ENCODE data around the gene SMURF2. TPM values are rescaled to one million over a fixed set of nuclear protein-coding genes. Genes with fewer than 3 reads are reported as not detected.

SMURF2 gene
- total RNA-seq, 1 experiment from 2014 or later: 51.9 TPM

DNA sequence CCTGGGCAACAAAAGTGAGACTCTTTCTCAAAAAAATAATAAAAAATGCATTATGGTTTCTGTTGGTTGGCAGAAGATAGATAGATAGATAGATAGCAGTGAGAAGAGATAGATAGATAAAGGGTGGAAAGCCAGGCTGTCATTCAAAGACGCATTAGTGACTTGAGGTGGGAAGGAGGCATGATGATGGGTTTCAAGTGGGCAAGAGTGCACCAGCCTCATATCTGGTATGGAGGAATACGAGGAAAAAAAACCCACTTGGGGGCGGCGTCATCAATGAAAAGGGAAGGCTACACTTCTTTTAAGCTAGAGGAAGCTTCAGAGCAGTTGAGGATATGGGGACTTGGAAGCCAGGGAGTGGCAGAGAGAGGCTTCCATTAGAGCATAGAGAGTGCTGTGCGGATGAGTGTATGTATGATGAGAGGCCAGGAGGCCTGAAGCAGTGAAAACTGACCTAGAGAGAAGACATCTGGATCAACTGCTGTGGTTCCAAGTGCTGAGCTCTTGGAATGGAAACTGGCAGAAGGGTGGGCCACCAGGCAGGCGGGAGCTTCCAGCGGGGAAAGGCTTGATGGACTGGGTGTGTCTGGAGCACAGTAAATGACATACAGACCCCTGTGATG lies 123.5 kb downstream of the SMURF2 start:
- no peak for DNase-seq (ENCODE audit: low spot score)

DNA sequence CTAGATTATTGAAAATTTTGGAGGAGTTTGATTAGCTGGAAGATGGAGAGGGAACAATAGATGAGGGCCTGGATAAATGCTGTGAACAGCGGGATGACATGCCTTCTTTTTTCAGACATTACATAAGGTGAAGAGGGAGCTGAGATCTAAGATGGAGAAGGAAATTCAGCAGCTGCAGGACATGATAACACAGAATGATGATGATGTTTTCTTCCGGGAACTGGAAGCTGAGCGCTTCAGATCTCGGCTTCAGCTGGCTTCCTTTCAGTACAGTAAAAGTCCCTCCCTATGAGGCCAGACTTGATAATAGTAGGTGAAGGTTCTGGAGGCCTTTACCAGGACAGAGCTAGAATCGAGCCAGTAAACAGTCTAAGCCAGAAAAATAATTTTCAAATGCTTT lies 124.6 kb downstream of the SMURF2 start:
- DNase-seq (ENCODE audit: low spot score): no peak

DNA sequence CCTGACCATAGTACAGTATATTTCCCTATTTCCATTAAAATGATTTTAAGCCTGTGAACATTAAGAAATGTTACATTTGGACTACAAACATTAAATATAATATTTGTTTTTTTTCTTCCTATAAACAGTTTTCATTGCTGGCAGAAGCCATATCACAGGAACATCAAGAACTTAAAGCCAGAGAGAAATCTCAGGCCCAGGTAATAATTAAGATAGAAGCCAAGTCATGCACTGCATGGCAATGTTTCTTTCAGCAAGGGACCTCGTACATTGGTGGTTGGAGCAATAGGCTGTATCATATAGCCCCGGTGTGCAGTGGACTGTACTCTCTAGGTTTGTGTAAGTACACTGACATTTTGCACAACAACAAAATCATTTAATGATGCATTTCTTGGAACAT lies 125.2 kb downstream of the SMURF2 start:
- no peak for DNase-seq (ENCODE audit: low spot score)

DNA sequence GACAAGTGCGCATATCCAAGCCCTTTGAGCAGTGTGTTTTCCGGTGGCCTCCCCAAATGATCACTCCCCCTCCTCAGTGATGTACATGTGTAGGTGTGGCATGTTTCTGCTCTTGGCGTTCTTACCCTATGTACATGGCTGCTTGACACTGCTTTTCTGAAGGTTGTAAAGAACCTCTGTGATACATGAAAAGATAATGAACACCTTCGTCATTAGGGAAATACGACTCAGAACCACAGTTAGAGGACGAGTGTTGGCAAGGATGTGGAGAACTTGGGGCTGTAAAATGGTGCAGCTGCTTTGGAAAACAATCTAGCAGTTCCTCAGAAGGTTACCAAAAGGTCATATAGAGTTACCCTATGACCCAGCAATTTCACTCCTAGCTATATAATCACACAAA lies 126.8 kb downstream of the SMURF2 start:
- DNase-seq (ENCODE audit: low spot score): no peak

DNA sequence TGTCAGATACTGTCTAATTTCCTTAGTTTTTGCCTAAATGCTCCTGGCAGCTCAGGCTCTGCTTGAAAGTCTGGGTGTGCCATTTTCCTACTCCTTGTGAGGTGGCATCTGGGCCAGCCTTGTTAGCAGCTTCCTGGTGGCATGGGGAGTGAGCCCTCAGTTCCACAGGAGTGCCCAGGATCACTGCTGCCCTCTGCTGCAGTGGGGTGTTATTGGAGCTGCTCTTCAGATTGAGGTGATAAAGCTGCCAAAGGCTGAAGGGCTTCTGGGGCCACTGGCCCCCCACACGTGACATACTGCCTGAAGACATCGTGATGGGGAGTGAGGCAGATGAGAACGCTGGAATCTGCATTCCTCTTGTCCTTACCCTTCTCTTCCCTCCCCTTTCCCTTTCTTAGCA lies 127.9 kb downstream of the SMURF2 start:
- no peak for DNase-seq (ENCODE audit: low spot score)

DNA sequence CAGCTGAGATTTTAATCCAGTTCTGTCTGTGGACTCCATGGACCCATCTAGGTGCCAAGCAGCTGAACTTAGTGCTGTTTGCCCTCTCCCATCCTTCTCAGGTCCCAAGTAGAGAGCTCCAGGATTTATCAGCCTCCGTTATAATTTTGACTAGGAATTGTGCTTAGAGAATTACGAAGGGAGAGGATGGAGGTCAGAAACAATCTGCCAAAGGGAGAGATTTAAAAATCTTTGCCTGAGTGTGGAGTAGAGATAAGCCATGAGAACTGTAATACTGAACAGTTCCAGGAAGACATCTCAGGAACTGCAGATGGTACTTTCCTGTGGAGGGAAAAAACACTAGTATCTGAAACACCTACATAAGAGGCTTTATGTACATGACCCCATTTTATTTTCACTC lies 128.3 kb downstream of the SMURF2 start:
- no peak for DNase-seq (ENCODE audit: low spot score)

DNA sequence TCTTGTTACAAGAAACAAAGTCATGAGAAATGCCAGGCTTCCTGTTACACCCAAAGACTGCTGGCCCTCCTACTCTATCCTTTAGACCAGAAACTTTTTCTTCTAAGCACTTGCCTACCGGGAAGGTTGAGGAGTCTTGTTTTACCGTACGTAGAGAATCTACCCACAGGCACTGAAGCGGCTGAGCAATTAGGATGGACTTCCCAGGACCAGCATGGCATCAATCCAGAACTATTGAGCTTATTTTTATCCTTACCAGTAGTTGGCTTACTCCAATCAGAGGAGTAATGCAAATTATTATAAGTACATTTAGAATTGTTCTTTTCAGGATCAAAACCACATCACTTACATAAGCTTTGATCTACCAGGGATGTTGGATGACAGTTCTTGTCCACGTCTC lies 129.7 kb downstream of the SMURF2 start:
- no peak for DNase-seq (ENCODE audit: low spot score)

DNA sequence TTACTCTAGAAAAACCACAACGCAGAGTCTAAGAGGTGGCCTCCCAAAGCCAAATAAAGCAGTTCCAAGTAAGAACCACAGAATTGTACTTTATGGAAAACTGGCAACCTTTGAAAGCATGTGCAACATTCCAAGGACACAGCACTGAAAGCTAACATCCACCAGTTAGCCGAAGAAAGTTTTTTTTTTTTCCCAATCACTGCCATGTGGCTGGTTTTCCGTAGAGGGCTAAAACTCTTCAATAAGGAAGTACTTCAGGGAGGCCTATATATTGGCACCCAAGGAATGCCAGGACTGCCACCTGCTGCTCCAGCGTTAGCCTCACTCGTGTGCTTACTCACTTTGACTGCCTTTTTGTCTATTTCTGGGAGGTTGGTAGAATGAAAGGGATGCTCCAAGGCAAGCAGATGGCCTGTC lies 130.1 kb downstream of the SMURF2 start:
- no peak for DNase-seq (ENCODE audit: low spot score)

DNA sequence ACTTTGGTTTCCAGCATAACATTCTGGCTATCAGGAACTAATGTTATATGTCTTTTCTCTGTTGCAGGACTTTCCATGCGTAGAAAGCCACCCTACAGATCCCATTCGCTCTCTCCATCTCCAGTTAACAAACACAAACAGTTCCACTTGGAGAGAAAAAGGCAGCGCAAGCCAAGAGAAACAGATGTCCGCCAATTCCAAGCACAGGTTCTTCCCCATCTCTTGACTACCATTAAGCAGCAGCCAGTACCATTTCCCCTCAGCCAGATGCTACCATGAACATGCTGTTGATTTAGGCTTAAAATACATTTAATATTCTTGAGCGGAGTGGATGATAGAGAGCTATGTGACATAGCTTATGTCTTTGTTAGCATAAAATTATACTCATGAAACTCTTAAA lies 132.9 kb downstream of the SMURF2 start:
- no peak for DNase-seq (ENCODE audit: low spot score)

DNA sequence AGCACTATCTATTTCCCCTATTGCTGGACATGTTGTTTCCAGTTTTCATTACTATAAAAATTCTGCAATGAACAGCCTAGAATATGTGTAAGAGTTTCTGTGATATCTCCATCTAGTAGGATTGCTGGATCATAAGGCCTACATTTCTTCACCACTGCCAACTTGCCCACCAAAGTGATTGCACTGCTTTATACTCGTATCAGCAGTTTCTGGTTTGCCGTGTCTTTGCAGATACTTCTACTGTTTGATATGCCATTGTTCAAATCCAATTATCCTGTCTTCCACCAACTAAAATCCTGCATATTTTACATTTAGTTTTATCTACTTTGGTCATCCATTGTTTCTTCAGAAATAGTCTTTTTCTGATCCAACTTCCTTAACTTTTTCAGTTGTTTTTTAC lies 134.2 kb downstream of the SMURF2 start:
- DNase-seq (ENCODE audit: low spot score): no peak

DNA sequence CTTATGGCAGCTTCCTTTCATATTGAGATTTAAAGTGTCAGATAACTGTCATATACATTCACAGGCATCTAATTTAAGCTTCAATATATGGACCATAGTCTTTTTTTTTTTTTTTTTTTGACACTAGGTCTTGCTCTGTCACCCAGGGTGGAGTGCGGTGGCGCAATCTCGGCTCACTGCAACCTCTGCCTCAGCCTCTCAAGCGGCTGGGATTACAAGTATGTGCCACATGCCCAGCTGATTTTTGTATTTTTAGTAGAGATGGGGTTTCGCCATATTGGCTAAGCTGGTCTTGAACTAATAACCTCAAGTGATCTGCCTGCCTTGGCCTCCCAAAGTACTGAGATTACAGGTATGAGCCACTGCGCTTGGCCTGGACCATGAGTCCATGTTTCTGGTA lies 141.7 kb downstream of the SMURF2 start:
- no peak for DNase-seq (ENCODE audit: low spot score)

DNA sequence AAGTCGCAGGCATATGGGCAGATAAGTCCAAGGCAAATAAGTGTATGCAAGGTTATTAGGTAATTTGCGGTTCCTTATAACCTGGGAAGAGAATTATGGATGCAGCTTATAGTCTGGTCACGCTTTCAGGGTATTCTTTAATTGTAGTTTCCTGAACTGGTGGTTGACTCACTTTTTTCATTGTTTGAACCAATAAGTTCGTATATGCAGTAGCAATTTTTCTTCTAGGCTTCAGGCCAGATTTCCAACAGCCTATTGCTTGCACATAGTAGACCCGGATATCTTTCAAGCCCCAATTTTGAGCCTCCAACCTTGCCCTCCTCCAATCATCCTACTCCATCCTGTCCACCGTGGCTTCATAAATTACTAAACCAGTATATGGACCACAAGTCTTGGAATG lies 142.5 kb downstream of the SMURF2 start:
- DNase-seq (ENCODE audit: low spot score): no peak

DNA sequence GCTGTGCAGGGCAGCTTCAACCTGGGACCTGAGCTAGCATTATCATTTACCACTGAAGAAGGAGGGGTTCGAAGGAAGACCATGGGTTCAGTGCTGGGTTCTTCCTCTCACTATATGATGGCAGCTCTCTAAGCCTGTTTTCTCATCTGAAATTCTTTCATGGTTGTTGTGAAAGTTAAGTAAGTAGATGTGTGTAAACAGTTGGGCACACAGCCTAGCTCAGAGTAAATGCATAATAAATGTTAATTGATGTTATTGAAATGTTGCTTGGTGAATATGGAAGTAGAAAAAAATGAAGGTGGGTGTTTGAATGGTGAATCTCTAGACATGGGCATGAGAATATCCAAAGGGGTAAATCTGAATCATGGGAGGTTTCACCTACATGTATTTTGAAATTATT lies 146.3 kb downstream of the SMURF2 start:
- DNase-seq (ENCODE audit: low spot score): no peak

DNA sequence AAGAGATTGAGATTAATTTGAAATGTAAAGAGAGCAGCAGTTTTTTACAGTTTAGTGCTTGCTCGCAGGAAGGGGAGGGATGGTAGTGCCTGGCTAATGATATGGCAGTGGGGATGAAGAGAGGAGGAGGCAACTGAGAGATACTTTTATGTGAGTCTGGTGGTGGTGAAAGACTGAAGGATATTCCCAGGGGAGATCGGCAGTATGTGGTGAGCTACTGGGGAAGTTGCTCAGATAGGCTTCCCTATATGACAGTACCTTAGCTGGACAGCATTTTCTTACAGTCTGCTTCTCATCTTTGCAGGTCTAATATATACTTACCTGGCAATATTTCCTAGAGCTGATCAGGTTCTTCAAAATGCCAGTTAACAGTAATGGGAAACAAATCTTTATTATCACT lies 146.7 kb downstream of the SMURF2 start:
- DNase-seq (ENCODE audit: low spot score): no peak

DNA sequence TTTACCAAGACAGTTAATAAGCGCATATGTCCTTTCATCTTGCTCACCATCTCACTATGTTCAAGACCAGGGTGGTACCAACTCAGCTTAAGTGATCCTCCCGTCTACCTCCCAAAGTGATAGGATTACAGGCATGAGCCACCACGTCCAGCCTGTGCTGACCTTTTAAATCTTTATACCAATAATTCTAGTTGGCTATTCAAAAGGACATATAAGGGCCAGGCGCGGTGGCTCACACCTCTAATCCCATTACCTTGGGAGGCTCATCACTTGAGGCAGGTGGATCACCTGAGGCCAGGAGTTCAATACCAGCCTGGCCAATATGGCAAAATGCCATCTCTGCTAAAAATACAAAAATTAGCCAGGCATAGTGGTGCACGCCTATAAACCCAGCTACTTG lies 152.9 kb downstream of the SMURF2 start:
- no peak for DNase-seq (ENCODE audit: low spot score)

DNA sequence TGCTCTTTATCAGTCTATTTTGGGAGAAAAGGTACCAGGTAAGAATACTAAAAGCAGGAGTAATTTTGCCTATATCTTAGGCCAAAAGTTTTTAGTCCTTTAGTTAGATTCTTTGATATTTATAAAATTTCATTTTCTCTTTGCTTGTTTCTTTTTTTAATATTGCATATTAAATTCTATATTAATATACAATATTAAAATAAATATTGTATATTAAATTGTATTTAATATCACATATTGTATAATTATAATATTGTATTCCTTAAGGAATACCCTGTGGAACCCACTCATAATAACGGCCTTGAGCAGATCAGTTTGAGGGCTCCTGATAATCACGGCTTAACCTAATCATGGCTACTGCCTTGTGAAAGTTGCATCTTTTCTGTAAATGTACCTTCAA lies 153.4 kb downstream of the SMURF2 start:
- no peak for DNase-seq (ENCODE audit: low spot score)

DNA sequence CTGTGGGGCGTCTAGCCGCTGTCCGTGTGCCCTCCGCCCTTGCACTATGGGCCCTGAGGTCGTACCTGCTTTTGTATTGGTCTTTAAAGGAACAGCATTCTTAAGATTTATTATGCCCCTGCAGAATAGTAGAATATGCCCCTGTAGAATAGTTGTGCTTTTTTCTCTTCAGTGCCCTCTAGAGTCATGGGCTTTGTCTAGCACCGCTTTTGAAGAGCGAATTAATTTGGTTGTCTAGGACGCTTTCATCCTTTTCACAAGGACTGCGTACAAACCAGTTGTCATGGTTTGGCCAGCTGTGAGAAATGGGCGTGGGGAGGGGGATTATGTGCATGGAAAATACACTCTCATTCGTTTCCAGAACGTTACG lies 154.7 kb downstream of the SMURF2 start:
- peak; percentile 81 for DNase-seq (ENCODE audit: low spot score)

DNA sequence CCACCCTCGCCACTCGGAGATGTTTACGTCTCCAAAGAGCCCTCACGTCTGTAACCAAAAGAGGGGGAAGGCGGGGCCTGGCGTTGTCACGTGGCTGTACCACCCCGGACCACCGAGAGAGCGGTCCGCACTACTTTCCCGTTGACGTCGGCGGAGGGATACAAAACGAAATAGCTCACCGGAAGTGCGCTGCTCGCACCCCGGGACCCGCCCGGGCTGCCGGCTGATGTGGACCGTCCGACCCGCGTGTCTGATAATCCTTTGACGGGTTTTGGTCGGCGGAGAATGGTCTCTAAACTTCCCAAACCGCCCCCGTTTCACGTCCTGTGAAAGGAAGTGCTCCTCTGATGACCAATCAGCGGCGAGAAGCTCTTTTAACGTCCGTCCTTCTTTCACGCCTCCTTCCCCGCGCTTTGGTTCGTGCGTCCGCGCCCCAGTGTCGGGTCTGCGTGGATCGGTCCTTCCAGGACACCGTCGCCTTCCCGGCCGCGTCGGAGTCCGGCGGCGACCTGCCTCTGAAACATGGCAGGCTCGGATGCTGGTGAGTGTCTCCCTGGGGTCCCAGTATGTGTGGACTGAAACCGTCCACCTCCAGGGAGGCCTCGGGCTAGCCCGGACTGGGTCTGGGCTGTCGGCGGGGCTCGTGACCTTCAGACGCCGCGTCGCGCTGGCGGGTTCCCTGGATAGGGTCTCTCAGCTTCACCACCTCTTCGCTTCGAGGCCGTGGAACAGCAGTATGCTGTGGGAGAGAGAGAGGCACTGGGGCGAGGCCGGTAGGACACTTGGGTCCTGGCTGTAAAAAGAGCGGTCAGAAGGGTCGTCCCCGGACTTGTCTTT lies 155.3 kb downstream of the SMURF2 start, which contains the start of gene CEP95:
Gene CEP95, plus strand, starts transcription at position 402 of the 837 bp plus-strand sequence. Its CDS starts 121 bp downstream, at position 523.
- DNase-seq (ENCODE audit: low spot score): peak; percentile 97

DNA sequence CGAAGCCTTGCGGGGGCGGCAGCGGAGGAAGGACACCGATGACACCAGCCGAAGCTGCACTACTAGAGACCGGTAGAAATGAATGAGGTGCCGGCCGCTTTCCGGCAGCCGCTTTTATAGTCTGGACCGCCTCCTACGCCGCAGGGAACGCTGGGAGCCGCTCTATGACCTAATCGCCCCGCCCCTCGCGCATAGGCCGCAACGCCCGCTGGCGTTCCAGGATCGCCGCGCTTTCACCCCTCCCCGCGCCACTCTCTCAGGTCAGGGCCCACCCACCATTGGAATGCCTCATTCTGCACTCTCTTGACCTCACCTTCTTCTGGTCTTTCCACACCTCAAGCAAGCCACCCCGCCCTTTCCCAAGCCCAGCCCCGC lies 155.9 kb downstream of the SMURF2 start, which contains the start of gene DDX5:
Gene DDX5, minus strand, starts transcription at position 89 of the 375 bp plus-strand sequence. CDS start 170 bp downstream, outside the sequence.
- DNase-seq (ENCODE audit: low spot score): peak; percentile 98

DNA sequence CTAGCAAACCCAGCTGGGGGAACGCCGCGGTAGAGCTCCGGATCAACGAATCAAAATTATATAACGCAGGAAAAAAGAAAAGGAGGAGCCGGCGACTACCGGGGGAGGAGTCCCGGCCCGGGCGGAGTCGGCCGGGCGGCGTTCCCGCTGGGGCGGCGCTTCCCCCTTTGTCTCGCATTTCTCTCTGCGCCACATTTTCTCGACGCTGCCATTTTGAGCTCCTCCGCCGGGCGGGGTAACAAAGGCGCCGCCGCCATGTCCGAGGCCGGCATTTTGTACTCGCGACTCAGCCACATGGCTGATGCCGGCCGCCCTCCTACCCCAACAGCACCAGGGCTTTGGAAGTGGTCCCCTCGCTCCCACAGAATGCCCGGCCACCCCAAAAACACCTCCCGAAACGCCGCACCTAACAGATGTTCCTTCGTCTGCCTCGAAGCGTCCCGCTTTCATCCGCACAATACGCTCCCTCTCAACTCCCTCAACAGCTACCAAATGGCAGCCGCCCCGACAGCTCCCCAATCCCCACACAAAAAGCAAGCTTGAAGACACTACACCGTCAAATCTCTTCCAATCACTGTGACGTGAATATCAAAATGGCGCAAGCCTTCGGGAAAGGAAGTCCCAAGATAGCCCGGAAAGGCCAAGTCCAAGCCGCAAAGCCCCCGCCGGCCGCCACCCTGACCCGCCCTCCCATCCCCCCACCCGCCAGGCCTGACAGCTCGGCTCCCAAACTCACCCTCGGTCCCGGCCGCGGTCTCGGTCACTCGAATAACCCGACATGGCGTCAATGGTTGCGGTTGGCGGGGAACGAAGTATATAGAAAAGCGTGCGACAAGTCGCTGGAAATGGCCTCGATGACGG lies 156.5 kb downstream of the SMURF2 start:
- DNase-seq (ENCODE audit: low spot score): peak; percentile 80

DNA sequence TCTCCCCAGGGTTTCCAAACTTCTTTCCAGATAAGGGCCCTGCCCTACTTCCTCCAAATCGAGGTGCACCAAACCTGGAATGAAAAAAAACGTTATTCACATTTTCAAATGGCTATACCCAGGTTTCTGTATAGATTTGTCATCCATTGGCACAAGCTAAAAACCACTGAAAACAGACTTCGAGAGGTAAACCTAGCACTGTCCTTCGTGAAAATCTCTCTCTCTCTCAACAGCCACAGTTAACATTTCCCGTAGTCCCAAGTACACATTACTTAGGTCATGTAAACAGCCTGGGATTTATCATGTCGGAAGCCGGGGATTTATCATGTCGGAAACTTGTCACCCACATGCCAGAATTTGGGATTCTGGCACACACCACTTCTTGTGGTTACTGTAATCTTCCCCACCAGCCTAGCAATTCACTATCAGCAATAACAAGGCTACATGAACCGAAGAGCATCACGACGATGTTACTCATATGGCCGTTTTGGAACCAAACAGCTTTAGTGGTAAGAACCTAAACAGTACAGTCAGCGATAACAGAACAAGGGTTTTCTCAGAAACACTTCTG lies 157.3 kb downstream of the SMURF2 start:
- DNase-seq (ENCODE audit: low spot score): peak; percentile 27

Data from H4 (cell line).